Right lobe of liver (tissue), 6 donors: ENCODE measurements around the gene LYRM1. TPM values are rescaled to one million over a fixed set of nuclear protein-coding genes. Genes with fewer than 3 reads are reported as not detected.
A peak's percentile ranks its signal among the peaks of the same experiment; 100 is the strongest.

Experiments
- ATAC-seq, 4 donors: fragments of 200-7000 bp; cut with Tn5 transposase; one replicate each; pipeline ENCODE4 v1.9.1; 2020; ENCODE audit warnings: mild to moderate bottlenecking in 4 of 4, moderate library complexity in 4 of 4
- DNase-seq, 3 donors: peaks; one replicate each; pipeline ENCODE4 v3.0.0-alpha.2; 2020
- H3K27ac ChIP-seq, 3 donors: fragments of 200-600 bp; one replicate each; pipeline ENCODE4 v1.8.0; 2022
- H3K27me3 ChIP-seq, 2 donors: fragments of 200-600 bp; one replicate each; pipeline ENCODE4 v1.8.0; 2022
- H3K36me3 ChIP-seq, 4 donors: fragments of 200-600 bp; sonication (generic) in 1 of 4; one replicate each; pipeline versions ENCODE4 v1.5.1 to v1.8.0; 2017 to 2022; ENCODE audit warnings: control low read depth in 1 of 4
- H3K4me1 ChIP-seq, 4 donors: fragments of 200-600 bp; sonication (generic) in 1 of 4; one replicate each; pipeline versions ENCODE4 v1.5.1 to v1.8.0; 2017 to 2022; ENCODE audit warnings: control low read depth in 1 of 4
- H3K4me3 ChIP-seq, 3 donors: fragments of 200-600 bp; one replicate each; pipeline ENCODE4 v1.8.0; 2022
- H3K9me3 ChIP-seq, 4 donors: fragments of 200-600 bp; sonication (generic) in 1 of 4; one replicate each; pipeline versions ENCODE4 v1.5.1 to v1.8.0; 2017 to 2022; ENCODE audit warnings: control low read depth in 1 of 4
- POLR2A ChIP-seq: fragments of 450-650 bp; IDR thresholded peaks from one replicate; pipeline ENCODE4 v1.6.1; 2017; ENCODE audit warnings: antibody characterized with exemption, mild to moderate bottlenecking
- WGBS: methylation state at CpG from one replicate; pipeline ENCODE4 v1.1.6; 2018; ENCODE audit warnings: low coverage, low lambda C conversion rate; ENCODE audit not compliant: insufficient coverage; ENCODE audit errors: missing lambda C conversion rate; 5-methylcytosine and 5-hydroxymethylcytosine counted together
- intact Hi-C, 2 donors: fragments of 100-400 bp; cut with DNase I; formaldehyde crosslinking; loops; one replicate each; pipeline versions ENCODE4 v1.11.2 to v1.14.1; 2022
- total RNA-seq, 6 experiments: library from RNA; depleted of rRNA in 2 of 6; stranded (reverse); fragments of >200 nt in 2 of 6; fragmentation: NEBNext Ultra II Directional in 3 of 6; extraction: Animal tissue kit (Norgen Biotek cat#: 25700) in 3 of 6; gene quantifications; one replicate each; pipeline versions ENCODE4 v1.1.0 to v1.2.4, GENCODE V29; 2016 to 2023
- TF ChIP-seq, protein P1 (sequence below), 4 donors: fragments of 200-600 bp in 3 of 4; fragments of 450-650 bp in 1 of 4; IDR thresholded peaks; one replicate each; pipeline versions ENCODE4 v1.5.1 to v1.8.0; 2016 to 2022; ENCODE audit warnings: antibody characterized with exemption in 4 of 4, mild to moderate bottlenecking in 2 of 4
- donor health status: DM: no; HTN: yes; CAD: no.
- donor health status: DM: no; HTN: no; CAD: no.
- donor health status: DM: no; HTN: no; CAD: no.
- donor health status: DM: no; HTN: yes; CAD: no.
- donor health status: DM: no; HTN: yes; CAD: no.

Gene LYRM1
- total RNA-seq, 6 experiments from 2014 or later, result 32.4 to 102 (median 37.9) TPM

DNA sequence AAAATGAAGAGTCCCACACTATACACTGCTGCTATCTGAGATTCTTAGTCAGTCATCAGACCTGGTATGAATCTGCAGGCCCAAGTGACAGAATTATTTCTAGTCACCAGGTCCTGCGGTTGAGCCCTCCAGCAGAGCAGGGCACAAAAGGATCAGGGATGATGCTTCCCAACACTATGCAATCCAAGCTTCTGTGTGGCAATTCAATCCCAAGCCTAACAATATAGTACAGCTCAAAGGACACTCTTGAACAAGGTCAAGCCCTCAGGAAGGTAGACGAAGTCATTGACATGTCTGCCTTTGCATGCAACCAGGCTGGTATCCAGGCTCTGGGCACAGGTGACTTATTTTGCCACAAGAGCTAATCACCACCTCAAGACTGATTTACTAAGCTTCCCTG lies 6.2 kb upstream of the LYRM1 start:
- no peak overlapping the region for H3K27ac ChIP-seq

DNA sequence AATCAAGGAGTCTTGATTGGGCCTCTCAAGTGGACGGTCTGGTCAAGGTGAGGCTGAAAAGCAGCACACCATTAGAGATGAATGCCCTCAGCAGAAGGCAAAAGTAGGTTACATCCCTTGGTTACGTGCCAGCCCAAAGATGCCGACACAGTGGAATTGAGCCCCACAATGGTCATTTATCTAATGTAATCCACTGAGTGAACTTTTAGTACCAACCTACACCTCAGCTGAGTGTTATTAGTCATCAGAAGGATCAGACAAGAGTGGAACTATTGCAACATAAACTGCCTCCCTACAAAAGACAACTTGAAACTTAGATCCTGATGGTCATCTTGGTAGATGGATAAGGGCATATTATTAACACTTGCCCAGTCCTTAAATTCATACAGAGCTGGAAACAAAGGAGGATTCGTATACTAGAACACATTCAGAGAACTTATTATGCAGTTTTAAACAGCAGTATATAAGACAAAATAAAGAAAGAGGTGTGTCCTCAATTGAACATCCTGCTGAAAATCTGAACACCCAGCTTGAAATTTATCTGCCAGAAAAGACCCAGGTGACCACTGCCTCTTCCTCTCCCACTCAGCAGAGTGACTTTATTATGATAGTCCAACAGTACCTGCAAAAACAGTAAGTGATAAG lies 3.2 kb upstream of the LYRM1 start:
- intact Hi-C loops, result no loop called here
- 68% methylated on average over 4 of the region's 4 CpGs for WGBS
- no peak overlapping the region for H3K27ac ChIP-seq
- peaks cover 0 to 9% (median 3%) of the 10 kb centered on the region in 4 donors for H3K36me3 ChIP-seq
- ATAC-seq (peak in 1 of 4 donors; percentile 3), DNase-seq (peak in 1 of 3 donors; percentile 44)
- no peak overlapping the region for H3K4me3 ChIP-seq
- H3K9me3 ChIP-seq, result no peaks in the 10 kb centered on the region
- TF ChIP-seq, protein P1, sequence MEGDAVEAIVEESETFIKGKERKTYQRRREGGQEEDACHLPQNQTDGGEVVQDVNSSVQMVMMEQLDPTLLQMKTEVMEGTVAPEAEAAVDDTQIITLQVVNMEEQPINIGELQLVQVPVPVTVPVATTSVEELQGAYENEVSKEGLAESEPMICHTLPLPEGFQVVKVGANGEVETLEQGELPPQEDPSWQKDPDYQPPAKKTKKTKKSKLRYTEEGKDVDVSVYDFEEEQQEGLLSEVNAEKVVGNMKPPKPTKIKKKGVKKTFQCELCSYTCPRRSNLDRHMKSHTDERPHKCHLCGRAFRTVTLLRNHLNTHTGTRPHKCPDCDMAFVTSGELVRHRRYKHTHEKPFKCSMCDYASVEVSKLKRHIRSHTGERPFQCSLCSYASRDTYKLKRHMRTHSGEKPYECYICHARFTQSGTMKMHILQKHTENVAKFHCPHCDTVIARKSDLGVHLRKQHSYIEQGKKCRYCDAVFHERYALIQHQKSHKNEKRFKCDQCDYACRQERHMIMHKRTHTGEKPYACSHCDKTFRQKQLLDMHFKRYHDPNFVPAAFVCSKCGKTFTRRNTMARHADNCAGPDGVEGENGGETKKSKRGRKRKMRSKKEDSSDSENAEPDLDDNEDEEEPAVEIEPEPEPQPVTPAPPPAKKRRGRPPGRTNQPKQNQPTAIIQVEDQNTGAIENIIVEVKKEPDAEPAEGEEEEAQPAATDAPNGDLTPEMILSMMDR (IDR thresholded peaks at IDR 0.05), result no peak
- TF ChIP-seq POLR2A, result no peak
- H3K27me3 ChIP-seq, result no peaks in the 10 kb centered on the region
- peaks cover 0 to 35% (median 11%) of the 10 kb centered on the region in 4 donors for H3K4me1 ChIP-seq

More for the DNA sequence above, 6.2 kb upstream of the LYRM1 start:
- Histone ChIP-seq H3K4me3 (no peak overlapping the region), H3K4me1 (peaks cover 0 to 42% (median 15%) of the 10 kb centered on the region in 4 donors), H3K36me3 (peaks cover 0 to 9% (median 3%) of the 10 kb centered on the region in 4 donors), H3K27me3 (no peaks in the 10 kb centered on the region), H3K9me3 (no peaks in the 10 kb centered on the region)
- DNase-seq (no peak), ATAC-seq (peak in 1 of 4 donors; percentile 13)
- WGBS, result 80% methylated on average over 1 of the region's 2 CpGs
- intact Hi-C loops, result no loop called here
- TF ChIP-seq, protein P1 (IDR thresholded peaks at IDR 0.05), result no peak
- no peak for TF ChIP-seq POLR2A

DNA sequence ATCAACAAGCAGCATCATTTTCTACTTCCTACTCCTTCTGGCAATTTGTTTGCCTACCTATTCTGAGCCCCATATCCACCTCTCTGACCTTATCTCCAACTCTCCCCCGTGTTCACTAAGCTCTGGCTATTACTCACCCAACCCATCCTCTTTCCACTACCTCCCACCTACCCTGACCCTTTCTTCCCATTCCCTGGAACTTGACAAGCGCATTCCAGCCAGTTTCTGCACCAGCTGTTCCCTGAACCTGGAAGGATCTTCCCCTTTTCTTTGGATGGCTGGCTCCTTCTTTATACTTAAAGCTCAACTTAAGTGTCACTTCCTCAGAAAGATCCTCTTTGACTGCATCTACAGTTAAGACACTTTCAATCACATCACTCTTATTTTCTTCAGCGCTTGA lies 2.6 kb upstream of the LYRM1 start:
- peaks cover 0 to 35% (median 11%) of the 10 kb centered on the region in 4 donors for H3K4me1 ChIP-seq
- DNase-seq (no peak), ATAC-seq (no peak)
- H3K27ac ChIP-seq, result no peak overlapping the region
- H3K36me3 ChIP-seq, result peaks cover 0 to 9% (median 3%) of the 10 kb centered on the region in 4 donors
- H3K27me3 ChIP-seq, result no peaks in the 10 kb centered on the region
- intact Hi-C loops, result no loop called here
- TF ChIP-seq, protein P1 (IDR thresholded peaks at IDR 0.05), result no peak
- TF ChIP-seq POLR2A, result no peak
- H3K4me3 ChIP-seq, result no peak overlapping the region
- no peaks in the 10 kb centered on the region for H3K9me3 ChIP-seq
- 67% methylated on average over 3 of the region's 3 CpGs for WGBS

DNA sequence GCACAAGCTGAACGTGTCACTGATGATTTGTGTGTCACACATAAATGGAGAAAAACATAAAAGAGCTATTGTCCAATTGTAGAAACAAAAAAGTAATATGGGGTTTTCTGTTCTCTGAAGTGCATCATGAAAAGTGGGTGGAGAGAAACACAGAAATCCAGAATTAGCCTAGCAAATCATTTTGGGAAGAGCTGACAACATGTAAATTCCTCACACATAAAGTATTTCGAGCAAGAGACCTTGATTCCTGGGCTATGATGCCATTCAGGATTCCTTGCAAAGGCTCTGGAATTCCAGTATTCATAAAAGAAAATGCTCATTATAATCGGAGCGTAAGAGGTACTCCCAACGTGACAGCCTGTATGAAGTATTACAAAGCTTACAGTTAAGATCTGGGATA lies 1.5 kb upstream of the LYRM1 start:
- Histone ChIP-seq H3K27me3 (no peaks in the 10 kb centered on the region), H3K9me3 (no peaks in the 10 kb centered on the region), H3K4me1 (peaks cover 0 to 39% (median 13%) of the 10 kb centered on the region in 4 donors), H3K36me3 (peaks cover 0 to 7% (median 3%) of the 10 kb centered on the region in 4 donors), H3K27ac (peak overlapping the region; percentile 34 to 96 (median 92)), H3K4me3 (peak overlapping the region; percentile 81 to 89 (median 88))
- DNase-seq, result no peak
- no peak for TF ChIP-seq POLR2A
- TF ChIP-seq, protein P1 (IDR thresholded peaks at IDR 0.05), result no peak
- ATAC-seq, result no peak
- 19% methylated on average over 5 of the region's 5 CpGs for WGBS
- intact Hi-C loops, result no loop called here
